ENCODE data around the gene TMEM178B.
"Not testable (repeated sequence)": the region's sequence is repeated elsewhere in the genome, so short reads cannot be mapped to it uniquely, and the experiment has no call there.

The TMEM178B gene

GRCh38 chr7:141402277-141402996 lies 328.6 kb downstream of the TMEM178B start:
- Histone ChIP-seq H3K27me3 (replicated peaks; ENCODE audit: control insufficient read depth, insufficient read depth, low read length) (peaks cover 3% of the 10 kb centered on the region), H3K9ac (ENCODE audit: low read length) (no peak overlapping the region), H3K9me3 (ENCODE audit: control insufficient read depth, low read length) (peaks cover 2% of the 10 kb centered on the region), H3K36me3 (ENCODE audit: control insufficient read depth, insufficient read depth, low read length, severe bottlenecking) (no peaks in the 10 kb centered on the region), H3K4me3 (ENCODE audit: low read length) (no peak overlapping the region), H3K4me1 (ENCODE audit: control insufficient read depth, insufficient read depth, low read length) (no peaks in the 10 kb centered on the region)
- no peak for DNase-seq (ENCODE audit: low read depth)

- not testable (repeated sequence) for H3K36me3 ChIP-seq (ENCODE audit: control insufficient read depth, insufficient read depth, low read length, severe bottlenecking); H3K4me1 ChIP-seq (ENCODE audit: control insufficient read depth, insufficient read depth, low read length); H3K27me3 ChIP-seq (replicated peaks; ENCODE audit: control insufficient read depth, insufficient read depth, low read length); DNase-seq (ENCODE audit: low read depth); H3K4me3 ChIP-seq (ENCODE audit: low read length); H3K9ac ChIP-seq (ENCODE audit: low read length); H3K9me3 ChIP-seq (ENCODE audit: control insufficient read depth, low read length)
Measured at GRCh38 chr7:141403846-141404245, 330.0 kb downstream of the TMEM178B start.

- Histone ChIP-seq H3K4me1 (ENCODE audit: control insufficient read depth, insufficient read depth, low read length) (no peaks in the 10 kb centered on the region), H3K27me3 (replicated peaks; ENCODE audit: control insufficient read depth, insufficient read depth, low read length) (peaks cover 7% of the 10 kb centered on the region), H3K4me3 (ENCODE audit: low read length) (no peak overlapping the region), H3K9ac (ENCODE audit: low read length) (no peak overlapping the region), H3K9me3 (ENCODE audit: control insufficient read depth, low read length) (peaks cover 2% of the 10 kb centered on the region), H3K36me3 (ENCODE audit: control insufficient read depth, insufficient read depth, low read length, severe bottlenecking) (no peaks in the 10 kb centered on the region)
- no peak for DNase-seq (ENCODE audit: low read depth)
Measured at GRCh38 chr7:141406347-141406746, 332.5 kb downstream of the TMEM178B start.

- peaks cover 2% of the 10 kb centered on the region for H3K9me3 ChIP-seq (ENCODE audit: control insufficient read depth, low read length)
- H3K27me3 ChIP-seq (replicated peaks; ENCODE audit: control insufficient read depth, insufficient read depth, low read length): peaks cover 7% of the 10 kb centered on the region
- no peak overlapping the region for H3K9ac ChIP-seq (ENCODE audit: low read length)
- no peaks in the 10 kb centered on the region for H3K36me3 ChIP-seq (ENCODE audit: control insufficient read depth, insufficient read depth, low read length, severe bottlenecking)
- no peaks in the 10 kb centered on the region for H3K4me1 ChIP-seq (ENCODE audit: control insufficient read depth, insufficient read depth, low read length)
- no peak for DNase-seq (ENCODE audit: low read depth)
- no peak overlapping the region for H3K4me3 ChIP-seq (ENCODE audit: low read length)
Measured at GRCh38 chr7:141407893-141408292, 334.0 kb downstream of the TMEM178B start.

GRCh38 chr7:141408440-141408839 lies 334.6 kb downstream of the TMEM178B start:
- H3K4me1 ChIP-seq (ENCODE audit: control insufficient read depth, insufficient read depth, low read length): no peaks in the 10 kb centered on the region
- no peak for DNase-seq (ENCODE audit: low read depth)
- no peak overlapping the region for H3K4me3 ChIP-seq (ENCODE audit: low read length)
- H3K27me3 ChIP-seq (replicated peaks; ENCODE audit: control insufficient read depth, insufficient read depth, low read length): peaks cover 7% of the 10 kb centered on the region
- no peak overlapping the region for H3K9ac ChIP-seq (ENCODE audit: low read length)
- peaks cover 2% of the 10 kb centered on the region for H3K9me3 ChIP-seq (ENCODE audit: control insufficient read depth, low read length)
- H3K36me3 ChIP-seq (ENCODE audit: control insufficient read depth, insufficient read depth, low read length, severe bottlenecking): no peaks in the 10 kb centered on the region

- Histone ChIP-seq H3K27me3 (replicated peaks; ENCODE audit: control insufficient read depth, insufficient read depth, low read length) (peaks cover 7% of the 10 kb centered on the region), H3K4me1 (ENCODE audit: control insufficient read depth, insufficient read depth, low read length) (no peaks in the 10 kb centered on the region), H3K4me3 (ENCODE audit: low read length) (no peak overlapping the region), H3K36me3 (ENCODE audit: control insufficient read depth, insufficient read depth, low read length, severe bottlenecking) (no peaks in the 10 kb centered on the region), H3K9ac (ENCODE audit: low read length) (no peak overlapping the region), H3K9me3 (ENCODE audit: control insufficient read depth, low read length) (peaks cover 2% of the 10 kb centered on the region)
- no peak for DNase-seq (ENCODE audit: low read depth)
Measured at GRCh38 chr7:141409219-141409618, 335.4 kb downstream of the TMEM178B start.

- H3K4me1 ChIP-seq (ENCODE audit: control insufficient read depth, insufficient read depth, low read length): no peaks in the 10 kb centered on the region
- no peaks in the 10 kb centered on the region for H3K9me3 ChIP-seq (ENCODE audit: control insufficient read depth, low read length)
- DNase-seq (ENCODE audit: low read depth): no peak
- H3K27me3 ChIP-seq (replicated peaks; ENCODE audit: control insufficient read depth, insufficient read depth, low read length): peaks cover 7% of the 10 kb centered on the region
- no peak overlapping the region for H3K4me3 ChIP-seq (ENCODE audit: low read length)
- H3K36me3 ChIP-seq (ENCODE audit: control insufficient read depth, insufficient read depth, low read length, severe bottlenecking): no peaks in the 10 kb centered on the region
- no peak overlapping the region for H3K9ac ChIP-seq (ENCODE audit: low read length)
Measured at GRCh38 chr7:141409801-141410329, 336.0 kb downstream of the TMEM178B start.

GRCh38 chr7:141410353-141411000 lies 336.6 kb downstream of the TMEM178B start:
- no peak overlapping the region for H3K4me3 ChIP-seq (ENCODE audit: low read length)
- no peaks in the 10 kb centered on the region for H3K36me3 ChIP-seq (ENCODE audit: control insufficient read depth, insufficient read depth, low read length, severe bottlenecking)
- no peak for DNase-seq (ENCODE audit: low read depth)

GRCh38 chr7:141411133-141411532 lies 337.3 kb downstream of the TMEM178B start:
- Histone ChIP-seq H3K27me3 (replicated peaks; ENCODE audit: control insufficient read depth, insufficient read depth, low read length) (peaks cover 7% of the 10 kb centered on the region), H3K9ac (ENCODE audit: low read length) (no peak overlapping the region), H3K4me1 (ENCODE audit: control insufficient read depth, insufficient read depth, low read length) (no peaks in the 10 kb centered on the region), H3K9me3 (ENCODE audit: control insufficient read depth, low read length) (no peaks in the 10 kb centered on the region), H3K36me3 (ENCODE audit: control insufficient read depth, insufficient read depth, low read length, severe bottlenecking) (no peaks in the 10 kb centered on the region), H3K4me3 (ENCODE audit: low read length) (no peak overlapping the region)
- DNase-seq (ENCODE audit: low read depth): no peak

More at GRCh38 chr7:141410353-141411000, 336.6 kb downstream of the TMEM178B start:
- Histone ChIP-seq H3K27me3 (replicated peaks; ENCODE audit: control insufficient read depth, insufficient read depth, low read length) (peaks cover 7% of the 10 kb centered on the region), H3K9ac (ENCODE audit: low read length) (no peak overlapping the region), H3K4me1 (ENCODE audit: control insufficient read depth, insufficient read depth, low read length) (no peaks in the 10 kb centered on the region), H3K9me3 (ENCODE audit: control insufficient read depth, low read length) (no peaks in the 10 kb centered on the region)

- DNase-seq (ENCODE audit: low read depth): no peak
- H3K4me3 ChIP-seq (ENCODE audit: low read length): no peak overlapping the region
- no peaks in the 10 kb centered on the region for H3K4me1 ChIP-seq (ENCODE audit: control insufficient read depth, insufficient read depth, low read length)
- no peaks in the 10 kb centered on the region for H3K9me3 ChIP-seq (ENCODE audit: control insufficient read depth, low read length)
- no peak overlapping the region for H3K9ac ChIP-seq (ENCODE audit: low read length)
- H3K27me3 ChIP-seq (replicated peaks; ENCODE audit: control insufficient read depth, insufficient read depth, low read length): no peaks in the 10 kb centered on the region
- no peaks in the 10 kb centered on the region for H3K36me3 ChIP-seq (ENCODE audit: control insufficient read depth, insufficient read depth, low read length, severe bottlenecking)
Measured at GRCh38 chr7:141415999-141416398, 342.1 kb downstream of the TMEM178B start.

- no peak overlapping the region for H3K9ac ChIP-seq (ENCODE audit: low read length)
- no peak overlapping the region for H3K4me3 ChIP-seq (ENCODE audit: low read length)
- no peaks in the 10 kb centered on the region for H3K4me1 ChIP-seq (ENCODE audit: control insufficient read depth, insufficient read depth, low read length)
- no peaks in the 10 kb centered on the region for H3K27me3 ChIP-seq (replicated peaks; ENCODE audit: control insufficient read depth, insufficient read depth, low read length)
- no peaks in the 10 kb centered on the region for H3K36me3 ChIP-seq (ENCODE audit: control insufficient read depth, insufficient read depth, low read length, severe bottlenecking)
- no peaks in the 10 kb centered on the region for H3K9me3 ChIP-seq (ENCODE audit: control insufficient read depth, low read length)
- no peak for DNase-seq (ENCODE audit: low read depth)
Measured at GRCh38 chr7:141416650-141417270, 342.9 kb downstream of the TMEM178B start.
